Astrocyte of the spinal cord (primary cell): ENCODE results near the gene FBXL16.

Experiments
- DNase-seq: peaks from one replicate; pipeline ENCODE4 v3.0.0; 2011; ENCODE audit warnings: low read depth, low spot score
- H3K4me3 ChIP-seq: 2 replicates; pipeline ENCODE4 v1.5.1; 2011; ENCODE audit warnings: low read depth, mild to moderate bottlenecking, low read length, moderate library complexity
- CTCF ChIP-seq: IDR thresholded peaks from 2 replicates; pipeline ENCODE4 v1.5.1; 2012; ENCODE audit warnings: low read depth, mild to moderate bottlenecking, low read length, inconsistent platforms
- in situ Hi-C: cut with HindIII; loops from 2 replicates; pipeline ENCODE4 v1.10.0; 2017; ENCODE audit warnings: low sequenced_read_pairs

FBXL16 gene

GRCh38 chr16:658679-659571, 46.7 kb downstream of the FBXL16 start:
- H3K4me3 ChIP-seq = no peak overlapping the region
- no peak for TF ChIP-seq CTCF
- in situ Hi-C loops = no loop called here
- DNase-seq = no peak

DNA sequence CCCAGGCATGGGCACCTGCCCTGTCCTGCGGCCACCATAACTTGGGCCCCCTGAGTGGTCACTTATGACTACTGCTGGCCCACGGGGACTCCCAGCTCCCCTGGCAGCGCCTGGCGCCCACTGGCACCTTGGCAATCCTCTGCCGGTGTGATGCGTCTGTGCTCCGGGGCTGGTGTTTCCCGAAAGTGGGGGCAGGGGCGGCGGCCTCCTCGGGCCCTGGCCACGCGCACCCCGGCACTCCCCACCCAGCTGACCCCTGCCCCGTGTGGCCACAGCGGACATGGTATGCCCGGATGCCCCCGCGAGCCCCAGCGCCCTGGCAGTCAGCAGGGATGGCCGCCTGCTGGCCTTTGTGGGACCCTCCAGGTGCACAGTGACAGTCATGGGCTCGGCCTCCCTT, 48.1 kb downstream of the FBXL16 start:
- TF ChIP-seq CTCF = no peak
- in situ Hi-C loops = no loop called here
- no peak for DNase-seq
- no peak overlapping the region for H3K4me3 ChIP-seq

DNA sequence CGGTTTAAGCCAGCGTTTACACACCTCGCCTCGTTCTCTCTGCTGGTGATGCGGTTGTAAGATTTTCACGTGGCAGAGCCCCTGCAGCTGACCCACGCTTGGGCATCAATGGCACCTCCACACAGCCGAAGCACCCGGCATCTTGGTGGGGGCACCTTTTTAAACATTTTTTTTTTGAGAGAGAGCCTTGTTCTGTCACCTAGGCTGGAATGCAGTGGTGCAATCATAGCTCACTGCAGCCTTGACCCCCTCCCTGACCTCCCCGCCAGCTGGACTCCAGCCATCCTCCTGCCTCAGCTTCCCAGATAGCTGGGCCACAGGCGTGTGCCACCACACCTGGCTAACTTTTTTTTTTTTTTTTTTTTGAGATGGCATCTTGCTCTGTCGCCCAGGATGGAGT, 51.6 kb downstream of the FBXL16 start:
- in situ Hi-C loops = no loop called here

DNA sequence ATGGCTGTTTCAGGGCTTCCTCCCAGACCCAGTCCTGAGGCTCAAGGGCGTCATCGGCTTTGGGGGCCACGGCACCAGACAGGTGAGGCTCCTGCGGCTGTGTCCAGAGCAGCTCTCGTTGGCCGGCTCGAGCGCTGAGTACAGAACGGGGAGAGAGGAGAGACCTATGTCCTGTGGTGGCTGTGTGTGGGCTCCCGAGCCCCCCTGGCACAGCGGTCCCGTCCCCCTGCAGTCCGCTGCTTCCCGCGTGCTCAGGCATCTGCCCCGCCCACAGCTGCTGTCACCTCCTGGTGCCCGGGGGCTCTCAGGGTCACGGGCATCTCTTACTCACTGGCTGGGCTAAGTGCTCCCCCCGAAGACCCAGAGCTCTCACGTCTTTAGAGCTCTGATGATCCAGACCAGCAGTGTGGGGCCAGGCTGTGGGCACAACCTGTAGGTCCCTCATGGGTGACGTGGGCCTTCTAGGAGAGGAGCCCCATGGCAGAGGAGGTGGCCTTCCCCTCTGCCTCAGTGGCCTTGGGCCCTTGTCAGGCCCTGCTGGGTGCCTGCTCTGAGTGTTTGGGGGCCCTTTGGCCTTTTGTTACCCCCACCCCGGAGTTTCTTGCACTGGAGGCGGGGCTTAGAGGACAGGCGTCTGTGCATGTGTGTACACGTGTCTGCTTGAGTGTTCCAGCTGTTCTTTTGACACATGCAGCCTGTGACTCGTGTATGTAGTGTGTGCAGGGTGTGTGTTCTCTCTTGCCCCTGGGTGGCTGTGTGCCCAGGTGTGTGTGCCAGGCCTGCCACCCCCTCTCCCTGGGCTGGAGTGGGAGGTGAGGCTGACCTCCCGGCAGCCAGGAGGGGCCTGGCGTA, 52.9 kb downstream of the FBXL16 start:
- H3K4me3 ChIP-seq = no peak overlapping the region
- no peak for TF ChIP-seq CTCF
- no peak for DNase-seq
- in situ Hi-C loops = no loop called here

More for the DNA sequence above, 51.6 kb downstream of the FBXL16 start:
- no peak for TF ChIP-seq CTCF
- H3K4me3 ChIP-seq = no peak overlapping the region
- DNase-seq = no peak

DNA sequence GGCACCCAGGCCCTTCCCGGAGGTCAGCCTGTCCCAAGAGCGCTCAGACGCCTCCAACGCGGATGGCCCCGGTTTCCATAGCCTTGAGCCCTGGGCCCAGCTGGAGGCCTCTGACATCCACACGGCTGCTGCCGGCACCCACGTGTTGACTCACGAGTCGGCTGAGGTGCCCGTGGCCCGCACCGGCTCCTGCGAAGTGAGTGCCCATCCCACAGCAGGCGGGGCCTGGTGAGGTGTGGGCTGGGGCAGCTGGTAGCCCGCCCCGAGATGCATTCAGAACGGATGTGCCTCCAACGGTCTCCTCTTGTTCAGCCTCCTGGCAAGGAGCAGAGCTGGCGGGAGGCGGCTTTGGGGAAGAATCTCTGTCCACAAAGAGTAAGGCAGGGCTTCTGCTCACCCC, 53.8 kb downstream of the FBXL16 start:
- no peak for TF ChIP-seq CTCF
- in situ Hi-C loops = no loop called here
- no peak overlapping the region for H3K4me3 ChIP-seq

GRCh38 chr16:649631-650030, 56.0 kb downstream of the FBXL16 start:
- in situ Hi-C loops = no loop called here
- peak overlapping the region; percentile 61 for H3K4me3 ChIP-seq
- DNase-seq = no peak

More for the DNA sequence above, 53.8 kb downstream of the FBXL16 start:
- no peak for DNase-seq

More at GRCh38 chr16:649631-650030, 56.0 kb downstream of the FBXL16 start:
- no peak for TF ChIP-seq CTCF
